Hepatocyte (in vitro differentiated cells): ENCODE measurements around the gene B3GALT2. TPM values are rescaled to one million over a fixed set of nuclear protein-coding genes. Genes with fewer than 3 reads are reported as not detected.

Source experiments
- DNase-seq: peaks from one replicate; pipeline ENCODE4 v3.0.0-alpha.2; 2016; ENCODE audit warnings: low spot score
- H2AFZ ChIP-seq: fragments of 200-600 bp; sonication (generic); 2 replicates; pipeline ENCODE4 v1.6.0; 2016; ENCODE audit warnings: antibody characterized with exemption, mild to moderate bottlenecking
- H3K27ac ChIP-seq: fragments of 200-600 bp; sonication (generic); 2 replicates; pipeline ENCODE4 v1.5.1; 2016; ENCODE audit warnings: mild to moderate bottlenecking
- H3K27me3 ChIP-seq: fragments of 200-600 bp; sonication (generic); 2 replicates; pipeline ENCODE4 v1.6.1; 2016
- H3K36me3 ChIP-seq: fragments of 200-600 bp; sonication (generic); replicated peaks from 2 replicates; pipeline ENCODE4 v1.5.1; 2016; ENCODE audit warnings: low read depth; ENCODE audit not compliant: insufficient read depth
- H3K4me1 ChIP-seq: fragments of 200-600 bp; sonication (generic); 2 replicates; pipeline ENCODE4 v1.5.1; 2016; ENCODE audit warnings: mild to moderate bottlenecking, moderate library complexity; ENCODE audit not compliant: insufficient read depth
- H3K4me2 ChIP-seq: fragments of 200-600 bp; sonication (generic); 2 replicates; pipeline ENCODE4 v1.6.0; 2016
- H3K4me3 ChIP-seq: fragments of 200-600 bp; sonication (generic); 2 replicates; pipeline ENCODE4 v1.5.1; 2016; ENCODE audit warnings: mild to moderate bottlenecking
- H3K79me2 ChIP-seq: fragments of 200-600 bp; sonication (generic); 2 replicates; pipeline ENCODE4 v1.6.0; 2017; ENCODE audit warnings: mild to moderate bottlenecking
- H3K9me2 ChIP-seq: fragments of 200-600 bp; sonication (generic); replicated peaks from 2 replicates; pipeline ENCODE4 v1.6.0; 2017; ENCODE audit warnings: mild to moderate bottlenecking; ENCODE audit not compliant: insufficient read depth
- H3K9me3 ChIP-seq: fragments of 200-600 bp; sonication (generic); 2 replicates; pipeline ENCODE4 v1.5.1; 2016; ENCODE audit warnings: low read depth, mild to moderate bottlenecking
- H4K20me1 ChIP-seq: fragments of 200-600 bp; sonication (generic); 2 replicates; pipeline ENCODE4 v1.6.0; 2016; ENCODE audit warnings: mild to moderate bottlenecking; ENCODE audit not compliant: insufficient read depth, poor library complexity, severe bottlenecking
- EZH2 ChIP-seq: fragments of 200-600 bp; sonication (generic); IDR thresholded peaks from 2 replicates; pipeline ENCODE4 v1.6.1; 2016; ENCODE audit warnings: antibody characterized with exemption, mild to moderate bottlenecking, borderline replicate concordance
- EZH2phosphoT487 ChIP-seq: fragments of 200-600 bp; sonication (generic); IDR thresholded peaks from one replicate; pipeline ENCODE4 v1.6.1; 2018; ENCODE audit warnings: antibody characterized with exemption, mild to moderate bottlenecking, low read depth, moderate library complexity; ENCODE audit not compliant: unreplicated experiment, severe bottlenecking
- WGBS: methylation state at CpG from one replicate; pipeline ENCODE4 v1.1.6; 2016; ENCODE audit warnings: low lambda C conversion rate; ENCODE audit errors: missing lambda C conversion rate; 5-methylcytosine and 5-hydroxymethylcytosine counted together
- polyA plus RNA-seq: library from polyadenylated mRNA; unstranded; fragments of >200 nt; fragmentation: Nextera tagmentation; extraction: Ambion mirVana; gene quantifications from 2 replicates; pipeline ENCODE4 v1.2.1, GENCODE V29; 2016
- total RNA-seq: library from RNA; depleted of rRNA; stranded (reverse); fragments of >200 nt; gene quantifications from 2 replicates; pipeline ENCODE4 v1.2.3, GENCODE V29; 2014
- TF ChIP-seq, protein P1 (sequence below): fragments of 200-600 bp; sonication (generic); IDR thresholded peaks from 2 replicates; pipeline ENCODE4 v1.5.1; 2016; ENCODE audit warnings: antibody characterized with exemption, mild to moderate bottlenecking; ENCODE audit not compliant: poor library complexity

The B3GALT2 gene
- total and polyA plus RNA-seq, 2 experiments from 2014 or later = 1.4 to 9.7 TPM

DNA sequence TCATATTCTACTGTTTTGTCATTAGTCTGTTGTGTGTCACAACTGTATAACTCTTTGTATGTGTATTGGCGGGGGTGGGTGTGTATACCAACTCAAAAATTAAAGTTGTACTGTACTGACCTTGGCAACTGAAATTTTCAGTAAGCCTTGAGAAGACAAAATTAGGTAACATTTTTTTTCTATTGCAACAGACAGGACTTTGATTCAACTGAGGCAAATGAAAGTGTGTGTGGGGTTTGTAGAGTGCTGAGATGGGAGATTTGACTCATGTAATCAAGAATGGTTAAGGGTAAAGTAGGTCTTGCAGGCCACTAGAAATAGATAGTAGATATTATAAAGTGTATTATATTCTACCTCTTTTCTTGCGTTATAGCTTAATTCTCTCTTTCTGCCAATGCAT is 14.6 kb upstream of the B3GALT2 start:
- Histone ChIP-seq H3K27me3 (no peaks in the 10 kb centered on the region), H4K20me1 (no peaks in the 10 kb centered on the region), H2AFZ (no peak overlapping the region), H3K9me2 (no peaks in the 10 kb centered on the region), H3K27ac (no peak overlapping the region), H3K4me2 (no peak overlapping the region), H3K4me3 (no peak overlapping the region), H3K36me3 (no peaks in the 10 kb centered on the region), H3K9me3 (no peaks in the 10 kb centered on the region), H3K4me1 (no peaks in the 10 kb centered on the region), H3K79me2 (peaks cover 58% of the 10 kb centered on the region)
- 97% methylated on average over 2 of the region's 2 CpGs for WGBS
- no peak for TF ChIP-seq EZH2
- TF ChIP-seq EZH2phosphoT487 = no peak
- TF ChIP-seq, protein P1, sequence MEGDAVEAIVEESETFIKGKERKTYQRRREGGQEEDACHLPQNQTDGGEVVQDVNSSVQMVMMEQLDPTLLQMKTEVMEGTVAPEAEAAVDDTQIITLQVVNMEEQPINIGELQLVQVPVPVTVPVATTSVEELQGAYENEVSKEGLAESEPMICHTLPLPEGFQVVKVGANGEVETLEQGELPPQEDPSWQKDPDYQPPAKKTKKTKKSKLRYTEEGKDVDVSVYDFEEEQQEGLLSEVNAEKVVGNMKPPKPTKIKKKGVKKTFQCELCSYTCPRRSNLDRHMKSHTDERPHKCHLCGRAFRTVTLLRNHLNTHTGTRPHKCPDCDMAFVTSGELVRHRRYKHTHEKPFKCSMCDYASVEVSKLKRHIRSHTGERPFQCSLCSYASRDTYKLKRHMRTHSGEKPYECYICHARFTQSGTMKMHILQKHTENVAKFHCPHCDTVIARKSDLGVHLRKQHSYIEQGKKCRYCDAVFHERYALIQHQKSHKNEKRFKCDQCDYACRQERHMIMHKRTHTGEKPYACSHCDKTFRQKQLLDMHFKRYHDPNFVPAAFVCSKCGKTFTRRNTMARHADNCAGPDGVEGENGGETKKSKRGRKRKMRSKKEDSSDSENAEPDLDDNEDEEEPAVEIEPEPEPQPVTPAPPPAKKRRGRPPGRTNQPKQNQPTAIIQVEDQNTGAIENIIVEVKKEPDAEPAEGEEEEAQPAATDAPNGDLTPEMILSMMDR = no peak
- DNase-seq = no peak

GRCh38 chr1:193199940-193200339 is 13.5 kb upstream of the B3GALT2 start:
- TF ChIP-seq, protein P1 = no peak
- TF ChIP-seq EZH2 = no peak
- TF ChIP-seq EZH2phosphoT487 = no peak
- DNase-seq = no peak
- H3K4me1 ChIP-seq = no peaks in the 10 kb centered on the region
- H3K4me3 ChIP-seq = no peak overlapping the region
- peaks cover 63% of the 10 kb centered on the region for H3K79me2 ChIP-seq
- H3K36me3 ChIP-seq = no peaks in the 10 kb centered on the region
- H3K9me2 ChIP-seq = no peaks in the 10 kb centered on the region
- H3K4me2 ChIP-seq = no peak overlapping the region
- no peak overlapping the region for H2AFZ ChIP-seq
- 97% methylated on average over 4 of the region's 4 CpGs for WGBS
- H3K27ac ChIP-seq = no peak overlapping the region
- H4K20me1 ChIP-seq = no peaks in the 10 kb centered on the region
- no peaks in the 10 kb centered on the region for H3K9me3 ChIP-seq
- no peaks in the 10 kb centered on the region for H3K27me3 ChIP-seq

- Histone ChIP-seq H3K4me3 (no peak overlapping the region), H3K4me2 (no peak overlapping the region), H3K27me3 (no peaks in the 10 kb centered on the region), H3K79me2 (peaks cover 81% of the 10 kb centered on the region), H3K4me1 (peaks cover 33% of the 10 kb centered on the region), H3K9me3 (no peaks in the 10 kb centered on the region), H3K27ac (no peak overlapping the region), H4K20me1 (no peaks in the 10 kb centered on the region), H3K9me2 (no peaks in the 10 kb centered on the region), H3K36me3 (no peaks in the 10 kb centered on the region), H2AFZ (no peak overlapping the region)
- no peak for DNase-seq
- WGBS = 96% methylated on average over 8 of the region's 8 CpGs
- TF ChIP-seq EZH2 (no peak), EZH2phosphoT487 (no peak)
- TF ChIP-seq, protein P1 = no peak
These were observed 6.2 kb upstream of the B3GALT2 start for GRCh38 chr1:193192586-193192985.
